Measurements from ENCODE around the gene CEP72.

DNA sequence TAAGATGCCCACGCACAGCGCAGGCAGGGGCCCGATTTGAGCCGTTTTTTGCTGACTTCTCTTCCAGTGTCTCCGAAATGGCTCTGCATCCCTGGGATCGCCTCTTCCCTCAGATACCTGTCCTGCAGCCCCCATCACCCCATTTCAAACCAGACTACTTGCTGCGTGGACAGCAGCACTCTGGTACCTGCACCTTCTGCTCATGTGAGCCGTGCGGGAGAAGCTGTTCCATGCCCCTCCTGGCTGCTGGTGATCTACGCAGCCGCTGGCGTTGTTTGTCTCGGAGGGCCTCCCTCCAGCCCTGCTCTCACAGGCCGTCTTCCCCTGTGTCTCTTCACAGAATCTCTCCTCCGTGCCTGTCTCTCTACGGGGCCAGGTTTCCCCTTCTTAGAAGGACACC lies 13.4 kb downstream of the CEP72 start:
- TF ChIP-seq RAD21 (IDR thresholded peaks at IDR 0.05; ENCODE audit: low read depth): no peak
- TF ChIP-seq TAF1 (IDR thresholded peaks at IDR 0.05; ENCODE audit: low read depth): no peak
- TF ChIP-seq, protein P1, sequence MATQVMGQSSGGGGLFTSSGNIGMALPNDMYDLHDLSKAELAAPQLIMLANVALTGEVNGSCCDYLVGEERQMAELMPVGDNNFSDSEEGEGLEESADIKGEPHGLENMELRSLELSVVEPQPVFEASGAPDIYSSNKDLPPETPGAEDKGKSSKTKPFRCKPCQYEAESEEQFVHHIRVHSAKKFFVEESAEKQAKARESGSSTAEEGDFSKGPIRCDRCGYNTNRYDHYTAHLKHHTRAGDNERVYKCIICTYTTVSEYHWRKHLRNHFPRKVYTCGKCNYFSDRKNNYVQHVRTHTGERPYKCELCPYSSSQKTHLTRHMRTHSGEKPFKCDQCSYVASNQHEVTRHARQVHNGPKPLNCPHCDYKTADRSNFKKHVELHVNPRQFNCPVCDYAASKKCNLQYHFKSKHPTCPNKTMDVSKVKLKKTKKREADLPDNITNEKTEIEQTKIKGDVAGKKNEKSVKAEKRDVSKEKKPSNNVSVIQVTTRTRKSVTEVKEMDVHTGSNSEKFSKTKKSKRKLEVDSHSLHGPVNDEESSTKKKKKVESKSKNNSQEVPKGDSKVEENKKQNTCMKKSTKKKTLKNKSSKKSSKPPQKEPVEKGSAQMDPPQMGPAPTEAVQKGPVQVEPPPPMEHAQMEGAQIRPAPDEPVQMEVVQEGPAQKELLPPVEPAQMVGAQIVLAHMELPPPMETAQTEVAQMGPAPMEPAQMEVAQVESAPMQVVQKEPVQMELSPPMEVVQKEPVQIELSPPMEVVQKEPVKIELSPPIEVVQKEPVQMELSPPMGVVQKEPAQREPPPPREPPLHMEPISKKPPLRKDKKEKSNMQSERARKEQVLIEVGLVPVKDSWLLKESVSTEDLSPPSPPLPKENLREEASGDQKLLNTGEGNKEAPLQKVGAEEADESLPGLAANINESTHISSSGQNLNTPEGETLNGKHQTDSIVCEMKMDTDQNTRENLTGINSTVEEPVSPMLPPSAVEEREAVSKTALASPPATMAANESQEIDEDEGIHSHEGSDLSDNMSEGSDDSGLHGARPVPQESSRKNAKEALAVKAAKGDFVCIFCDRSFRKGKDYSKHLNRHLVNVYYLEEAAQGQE (IDR thresholded peaks at IDR 0.05; ENCODE audit: low read depth): no peak
- TF ChIP-seq ZBTB7A (IDR thresholded peaks at IDR 0.05; ENCODE audit: low read depth): no peak

Data from Ishikawa (cell line).